Natural killer cell (primary cell): ENCODE data around the gene KIRREL3. TPM values are rescaled to one million over a fixed set of nuclear protein-coding genes. Genes with fewer than 3 reads are reported as not detected.

Experiments used
- ATAC-seq, 3 donors: fragments of 150-1000 bp in 2 of 3; fragments of 200-7000 bp in 1 of 3; cut with Tn5 transposase; 1 replicate in 1 of 3; 2 replicates in 2 of 3; pipeline ENCODE4 v1.10.0; 2021; ENCODE audit warnings: mild to moderate bottlenecking in 2 of 3, moderate library complexity in 2 of 3
- DNase-seq, 2 donors: peaks; one replicate each; pipeline versions ENCODE4 v3.0.0 to v3.0.0-alpha.2; 2013 to 2021; ENCODE audit warnings: mixed read lengths in 1 of 2
- H3K27ac ChIP-seq: one replicate; pipeline ENCODE4 v1.5.1; 2013; ENCODE audit warnings: mild to moderate bottlenecking, low read length
- H3K27me3 ChIP-seq: one replicate; pipeline ENCODE4 v1.6.1; 2013; ENCODE audit warnings: low read length; ENCODE audit not compliant: control insufficient read depth, insufficient read depth
- H3K36me3 ChIP-seq: one replicate; pipeline ENCODE4 v1.6.1; 2013; ENCODE audit warnings: low read length; ENCODE audit not compliant: control insufficient read depth, insufficient read depth
- H3K4me1 ChIP-seq: one replicate; pipeline ENCODE4 v1.6.1; 2013; ENCODE audit warnings: low read length; ENCODE audit not compliant: control insufficient read depth, insufficient read depth
- H3K4me3 ChIP-seq: one replicate; pipeline ENCODE4 v1.5.1; 2013; ENCODE audit warnings: low read length
- H3K9me3 ChIP-seq: one replicate; pipeline ENCODE4 v1.6.1; 2013; ENCODE audit warnings: low read length; ENCODE audit not compliant: control insufficient read depth, insufficient read depth
- H3K27ac Mint-ChIP-seq, 2 donors: one replicate each; pipeline ENCODE4 v1.8.0; 2022; ENCODE audit warnings: mild to moderate bottlenecking in 2 of 2, mixed read lengths in 2 of 2, moderate library complexity in 1 of 2
- H3K27me3 Mint-ChIP-seq, 2 donors: one replicate each; pipeline ENCODE4 v1.8.0; 2022; ENCODE audit warnings: low read depth in 2 of 2, mixed read lengths in 2 of 2
- H3K36me3 Mint-ChIP-seq: one replicate; pipeline ENCODE4 v1.8.0; 2022; ENCODE audit warnings: mixed read lengths
- H3K4me1 Mint-ChIP-seq, 2 donors: one replicate each; pipeline ENCODE4 v1.8.0; 2022; ENCODE audit warnings: mixed read lengths in 2 of 2
- H3K4me3 Mint-ChIP-seq: one replicate; pipeline ENCODE4 v1.8.0; 2022; ENCODE audit warnings: mild to moderate bottlenecking, moderate library complexity, mixed read lengths
- H3K9me3 Mint-ChIP-seq, 2 donors: one replicate each; pipeline ENCODE4 v1.8.0; 2022; ENCODE audit warnings: mixed read lengths in 2 of 2
- WGBS: methylation state at CpG from one replicate; pipeline ENCODE4 v1.1.7; 2013; ENCODE audit warnings: missing lambda C conversion rate; ENCODE audit not compliant: insufficient coverage; 5-methylcytosine and 5-hydroxymethylcytosine counted together
- intact Hi-C: fragments of 100-400 bp; cut with micrococcal nuclease; formaldehyde crosslinking; loops from one replicate; pipeline ENCODE4 v1.14.2; 2022
- total RNA-seq, 4 donors: library from RNA; stranded (reverse); fragments of 120-200 nt in 1 of 4; gene quantifications; one replicate each; pipeline versions ENCODE4 v1.2.3 to v1.2.4, GENCODE V29; 2013 to 2022
- TF ChIP-seq, protein P1 (sequence below): fragments of 200-600 bp; IDR thresholded peaks from one replicate; pipeline ENCODE4 v1.8.0; 2022; ENCODE audit warnings: antibody characterized with exemption

The KIRREL3 gene
- total RNA-seq, 3 donors from 2014 or later (not counting 1 experiment from before 2014, with no cell fraction given): not detected

DNA sequence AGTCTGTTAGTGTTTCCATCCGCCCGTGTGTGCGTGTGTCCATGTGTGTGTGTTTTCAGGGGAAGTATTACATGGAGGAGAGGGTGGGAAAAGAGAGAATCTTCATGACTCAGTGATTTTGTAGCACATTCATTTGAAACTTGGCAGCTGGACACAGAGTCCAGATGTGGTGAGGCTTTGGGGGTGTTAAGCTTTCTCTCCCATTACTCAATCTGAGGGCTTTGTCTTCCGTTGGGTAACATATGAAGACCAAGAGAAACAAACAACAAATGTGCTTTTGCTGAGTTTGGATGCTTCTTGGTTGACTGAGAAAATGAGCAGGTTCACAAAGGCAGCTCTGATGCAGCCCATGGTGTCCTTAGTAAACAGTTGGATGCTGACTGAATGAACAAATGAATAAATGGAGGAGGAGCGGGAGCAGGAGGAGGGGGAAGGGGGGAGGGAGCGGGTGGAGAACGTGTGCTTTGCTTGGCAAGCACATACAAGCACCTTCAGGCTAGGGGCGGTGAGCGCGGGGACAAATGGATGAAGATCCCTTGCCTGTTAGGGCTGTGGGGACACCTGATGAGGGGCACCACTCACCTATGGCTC lies 540.8 kb downstream of the KIRREL3 start:
- no peak for ATAC-seq
- no peak overlapping the region for H3K4me3 ChIP-seq
- 90% methylated on average over 10 of the region's 10 CpGs for WGBS
- no peaks in the 10 kb centered on the region for H3K27me3 Mint-ChIP-seq
- intact Hi-C loops: no loop called here
- no peaks in the 10 kb centered on the region for H3K9me3 ChIP-seq
- H3K27ac ChIP-seq: no peak overlapping the region
- no peak overlapping the region for H3K4me3 Mint-ChIP-seq
- no peaks in the 10 kb centered on the region for H3K36me3 Mint-ChIP-seq
- H3K4me1 ChIP-seq: peaks cover 5% of the 10 kb centered on the region
- H3K36me3 ChIP-seq: no peaks in the 10 kb centered on the region
- H3K27ac Mint-ChIP-seq: no peak overlapping the region
- H3K9me3 Mint-ChIP-seq: no peaks in the 10 kb centered on the region
- H3K27me3 ChIP-seq: no peaks in the 10 kb centered on the region
- DNase-seq: no peak
- H3K4me1 Mint-ChIP-seq: peaks cover 7 to 8% of the 10 kb centered on the region in 2 donors
- TF ChIP-seq, protein P1, sequence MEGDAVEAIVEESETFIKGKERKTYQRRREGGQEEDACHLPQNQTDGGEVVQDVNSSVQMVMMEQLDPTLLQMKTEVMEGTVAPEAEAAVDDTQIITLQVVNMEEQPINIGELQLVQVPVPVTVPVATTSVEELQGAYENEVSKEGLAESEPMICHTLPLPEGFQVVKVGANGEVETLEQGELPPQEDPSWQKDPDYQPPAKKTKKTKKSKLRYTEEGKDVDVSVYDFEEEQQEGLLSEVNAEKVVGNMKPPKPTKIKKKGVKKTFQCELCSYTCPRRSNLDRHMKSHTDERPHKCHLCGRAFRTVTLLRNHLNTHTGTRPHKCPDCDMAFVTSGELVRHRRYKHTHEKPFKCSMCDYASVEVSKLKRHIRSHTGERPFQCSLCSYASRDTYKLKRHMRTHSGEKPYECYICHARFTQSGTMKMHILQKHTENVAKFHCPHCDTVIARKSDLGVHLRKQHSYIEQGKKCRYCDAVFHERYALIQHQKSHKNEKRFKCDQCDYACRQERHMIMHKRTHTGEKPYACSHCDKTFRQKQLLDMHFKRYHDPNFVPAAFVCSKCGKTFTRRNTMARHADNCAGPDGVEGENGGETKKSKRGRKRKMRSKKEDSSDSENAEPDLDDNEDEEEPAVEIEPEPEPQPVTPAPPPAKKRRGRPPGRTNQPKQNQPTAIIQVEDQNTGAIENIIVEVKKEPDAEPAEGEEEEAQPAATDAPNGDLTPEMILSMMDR: no peak

GRCh38 chr11:126457817-126458216 lies 542.8 kb downstream of the KIRREL3 start:
- H3K36me3 ChIP-seq: no peaks in the 10 kb centered on the region
- no peaks in the 10 kb centered on the region for H3K4me1 ChIP-seq
- TF ChIP-seq, protein P1: no peak
- no peak for DNase-seq
- no peak overlapping the region for H3K4me3 ChIP-seq
- no peak overlapping the region for H3K27ac ChIP-seq
- H3K9me3 ChIP-seq: no peaks in the 10 kb centered on the region
- H3K27ac Mint-ChIP-seq: no peak overlapping the region
- no peaks in the 10 kb centered on the region for H3K27me3 Mint-ChIP-seq
- 91% methylated on average over 8 of the region's 8 CpGs for WGBS
- intact Hi-C loops: no loop called here
- H3K4me3 Mint-ChIP-seq: no peak overlapping the region
- H3K27me3 ChIP-seq: no peaks in the 10 kb centered on the region
- no peak for ATAC-seq
- no peaks in the 10 kb centered on the region for H3K36me3 Mint-ChIP-seq
- H3K9me3 Mint-ChIP-seq: no peaks in the 10 kb centered on the region
- H3K4me1 Mint-ChIP-seq: no peaks in the 10 kb centered on the region

- no peak overlapping the region for H3K4me3 ChIP-seq
- ATAC-seq: no peak
- DNase-seq: no peak
- Mint-ChIP-seq H3K27ac (no peak overlapping the region), H3K9me3 (no peaks in the 10 kb centered on the region), H3K4me3 (no peak overlapping the region), H3K27me3 (no peaks in the 10 kb centered on the region), H3K36me3 (no peaks in the 10 kb centered on the region), H3K4me1 (no peaks in the 10 kb centered on the region)
- TF ChIP-seq, protein P1: no peak
- H3K27ac ChIP-seq: no peak overlapping the region
- WGBS: 88% methylated on average over 20 of the region's 20 CpGs
- intact Hi-C loops: no loop called here
- H3K9me3 ChIP-seq: no peaks in the 10 kb centered on the region
- H3K27me3 ChIP-seq: no peaks in the 10 kb centered on the region
- no peaks in the 10 kb centered on the region for H3K4me1 ChIP-seq
- no peaks in the 10 kb centered on the region for H3K36me3 ChIP-seq
These were observed 543.6 kb downstream of the KIRREL3 start for GRCh38 chr11:126456783-126457542.
